Effector memory CD8-positive, alpha-beta T cell (primary cell): Measurements from ENCODE around the gene MAP3K5.
"Not testable (repeated sequence)": the region's sequence is repeated elsewhere in the genome, so short reads cannot be mapped to it uniquely, and the experiment has no call there.

ENCODE experiments used
- ATAC-seq: fragments of 150-1000 bp; cut with Tn5 transposase; replicated peaks from 2 replicates; pipeline ENCODE4 v1.10.0; 2021; ENCODE audit warnings: mild to moderate bottlenecking, moderate library complexity
- DNase-seq, 3 experiments: peaks; one replicate each; pipeline ENCODE4 v3.0.0; 2021
- H3K27ac Mint-ChIP-seq, 2 donors: one replicate each; pipeline ENCODE4 v1.8.0; 2022; ENCODE audit warnings: mild to moderate bottlenecking in 2 of 2, mixed read lengths in 2 of 2, moderate library complexity in 2 of 2
- H3K27me3 Mint-ChIP-seq, 2 donors: one replicate each; pipeline ENCODE4 v1.8.0; 2022; ENCODE audit warnings: mixed read lengths in 2 of 2
- H3K36me3 Mint-ChIP-seq: one replicate; pipeline ENCODE4 v1.8.0; 2022; ENCODE audit warnings: mild to moderate bottlenecking, moderate library complexity, mixed read lengths; ENCODE audit not compliant: insufficient read depth
- H3K4me1 Mint-ChIP-seq, 2 donors: one replicate each; pipeline ENCODE4 v1.8.0; 2022; ENCODE audit warnings: low read depth in 2 of 2, mixed read lengths in 2 of 2
- H3K4me3 Mint-ChIP-seq, 2 donors: one replicate each; pipeline ENCODE4 v1.8.0; 2022; ENCODE audit warnings: mild to moderate bottlenecking in 2 of 2, mixed read lengths in 2 of 2, moderate library complexity in 2 of 2
- H3K9me3 Mint-ChIP-seq, 2 donors: one replicate each; pipeline ENCODE4 v1.8.0; 2022; ENCODE audit warnings: mixed read lengths in 2 of 2

The MAP3K5 gene

DNA sequence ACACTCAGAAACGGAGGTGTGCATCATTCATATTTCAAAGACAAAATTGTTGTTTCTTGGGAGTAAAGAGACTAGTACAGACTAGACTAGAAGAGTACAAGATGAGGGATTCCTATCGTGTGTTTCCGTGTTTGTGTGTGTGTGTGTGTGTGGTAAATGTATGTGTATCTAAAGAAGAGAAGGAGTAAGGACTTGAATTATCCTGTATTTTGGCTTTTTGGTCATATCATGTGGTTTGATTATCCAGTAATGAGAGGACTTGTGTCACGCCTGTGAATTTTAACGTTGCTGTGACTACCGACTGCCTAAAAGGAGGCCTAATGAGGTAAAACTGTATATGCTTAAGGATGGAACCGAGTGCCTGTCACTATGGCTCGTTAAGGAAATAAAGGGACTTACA is 197.6 kb downstream of the MAP3K5 start:
- no peaks in the 10 kb centered on the region for H3K27me3 Mint-ChIP-seq

DNA sequence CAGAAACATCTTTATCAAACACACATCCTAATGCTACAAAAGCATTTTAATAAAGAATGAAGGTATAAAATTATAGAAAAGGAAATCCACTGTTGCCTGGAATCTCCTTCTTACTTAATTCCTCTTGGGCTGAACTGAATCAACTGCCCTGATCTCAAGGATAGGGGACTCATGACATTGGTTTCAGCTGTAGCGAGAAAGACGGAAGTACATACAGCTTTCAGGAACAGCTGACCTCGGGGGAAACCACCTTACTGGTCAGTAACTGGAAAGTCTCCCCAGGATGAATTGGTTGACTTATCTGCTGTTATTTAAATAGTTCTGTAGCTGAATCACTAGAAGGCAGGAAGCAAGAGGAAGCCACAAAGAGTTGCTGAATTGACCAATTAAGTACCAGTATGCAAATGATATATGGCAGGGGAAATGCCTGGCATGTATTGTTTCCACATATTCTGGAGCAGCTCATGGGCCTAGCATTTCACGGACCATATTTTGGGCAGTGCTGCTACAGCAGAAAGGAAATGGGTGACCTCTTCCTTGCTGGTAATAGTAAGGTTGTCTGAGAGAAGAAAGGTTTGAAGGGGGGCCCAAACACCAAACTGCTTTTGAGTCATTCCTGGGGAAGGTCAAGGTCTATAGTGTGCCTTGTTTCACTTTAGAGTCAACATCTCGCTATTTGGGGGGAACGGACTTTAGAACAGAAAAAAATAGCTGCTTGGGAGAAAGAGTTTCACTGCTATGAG is 198.4 kb downstream of the MAP3K5 start:
- H3K9me3 Mint-ChIP-seq = no peaks in the 10 kb centered on the region
- peak; percentile 93 for ATAC-seq
- peak overlapping the region; percentile 66 to 72 for H3K4me3 Mint-ChIP-seq
- H3K36me3 Mint-ChIP-seq = peaks cover 53% of the 10 kb centered on the region
- DNase-seq = peak; percentile 15 to 24 (median 17)
- H3K4me1 Mint-ChIP-seq = peaks cover 23 to 24% of the 10 kb centered on the region in 2 donors
- no peaks in the 10 kb centered on the region for H3K27me3 Mint-ChIP-seq
- peak overlapping the region; percentile 83 to 84 for H3K27ac Mint-ChIP-seq

More for the DNA sequence above, 197.6 kb downstream of the MAP3K5 start:
- Mint-ChIP-seq H3K27ac (peak overlapping the region; percentile 83 to 84), H3K36me3 (peaks cover 47% of the 10 kb centered on the region), H3K9me3 (no peaks in the 10 kb centered on the region), H3K4me1 (peaks cover 23 to 24% of the 10 kb centered on the region in 2 donors), H3K4me3 (peak overlapping the region; percentile 66 to 72)
- DNase-seq (no peak), ATAC-seq (no peak)

DNA sequence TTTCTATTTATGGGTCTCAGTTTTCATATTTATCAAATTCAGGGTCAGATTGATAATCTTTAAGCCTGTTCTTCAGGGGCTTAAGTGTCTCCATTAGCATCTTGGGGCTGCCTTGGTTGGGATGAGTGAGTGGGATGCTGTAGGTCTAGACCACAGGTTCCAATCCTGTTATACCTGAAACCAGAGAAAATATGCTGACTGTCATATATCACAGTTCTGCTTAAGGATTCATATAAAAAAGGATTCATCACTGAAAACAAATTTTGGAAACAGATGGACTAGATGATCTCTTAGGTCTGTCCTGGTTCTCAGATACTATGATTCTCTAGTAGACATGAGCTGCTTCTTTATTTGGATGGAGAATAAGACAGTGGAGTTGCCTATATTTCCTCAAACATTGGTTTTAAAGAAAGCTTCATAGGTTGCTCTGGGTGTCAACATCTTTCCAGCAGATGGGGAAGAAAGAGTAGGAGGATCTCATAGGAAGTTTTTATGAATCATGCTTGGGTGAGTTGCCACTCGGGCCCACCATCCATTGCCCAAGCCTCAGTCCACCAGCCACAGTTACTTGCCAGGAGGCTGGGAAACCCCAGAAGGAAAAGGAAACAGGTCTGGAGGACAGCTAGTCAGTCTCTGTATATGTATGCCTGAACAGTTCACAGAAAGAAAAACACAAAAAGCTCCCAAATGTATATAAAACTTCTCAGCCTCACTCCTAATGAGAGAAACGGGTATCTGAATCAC is 199.2 kb downstream of the MAP3K5 start:
- ATAC-seq (no peak), DNase-seq (no peak)
- Mint-ChIP-seq H3K4me3 (no peak overlapping the region), H3K27ac (peak overlapping the region; percentile 83 to 84), H3K4me1 (peaks cover 23 to 24% of the 10 kb centered on the region in 2 donors), H3K36me3 (peaks cover 57% of the 10 kb centered on the region), H3K9me3 (no peaks in the 10 kb centered on the region), H3K27me3 (no peaks in the 10 kb centered on the region)

DNA sequence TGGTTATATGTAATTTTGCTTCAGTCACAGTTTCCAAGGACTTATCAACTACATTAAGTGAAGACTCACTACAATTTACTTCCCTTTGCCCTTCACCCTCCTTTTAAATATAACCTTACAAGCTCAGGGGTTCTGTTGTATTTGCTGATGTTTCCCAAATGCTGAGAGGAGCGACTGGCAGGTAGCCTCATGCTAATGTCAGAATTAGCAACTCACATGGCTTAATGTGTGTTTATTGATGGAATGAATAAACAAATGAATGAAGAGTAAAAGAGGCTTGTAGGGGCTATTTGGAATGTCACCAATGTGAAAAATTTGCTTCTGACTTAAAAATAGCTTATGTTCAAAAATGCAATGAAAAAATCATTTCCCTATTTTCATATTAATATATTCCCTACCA is 200.7 kb downstream of the MAP3K5 start:
- Mint-ChIP-seq H3K36me3 (peaks cover 54% of the 10 kb centered on the region), H3K4me3 (no peak overlapping the region), H3K9me3 (no peaks in the 10 kb centered on the region), H3K27ac (no peak overlapping the region), H3K27me3 (no peaks in the 10 kb centered on the region), H3K4me1 (peaks cover 23 to 24% of the 10 kb centered on the region in 2 donors)
- no peak for ATAC-seq
- no peak for DNase-seq

DNA sequence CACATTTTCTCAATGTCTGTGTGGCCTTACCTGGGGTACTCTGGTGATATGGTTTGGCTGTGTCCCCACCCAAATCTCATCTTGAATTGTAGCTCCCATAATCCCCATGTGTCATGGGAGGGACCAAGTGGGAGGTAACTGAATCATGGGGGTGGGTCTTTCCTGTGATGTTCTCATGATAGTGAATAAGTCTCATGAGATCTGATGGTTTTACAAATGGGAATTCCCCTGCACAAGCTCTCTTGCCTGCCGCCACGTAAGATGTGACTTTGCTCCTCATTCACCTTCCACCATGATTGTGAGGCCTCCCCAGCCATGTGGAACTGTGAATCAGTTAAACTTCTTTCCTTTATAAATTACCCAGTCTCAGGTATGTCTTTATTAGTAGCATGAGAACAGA is 201.4 kb downstream of the MAP3K5 start:
- DNase-seq, H3K9me3 Mint-ChIP-seq, ATAC-seq, H3K27me3 Mint-ChIP-seq, H3K4me3 Mint-ChIP-seq: not testable (repeated sequence)
- H3K4me1 Mint-ChIP-seq = peaks cover 19 to 20% of the 10 kb centered on the region in 2 donors
- H3K27ac Mint-ChIP-seq = peak overlapping the region; percentile 32 to 53
- H3K36me3 Mint-ChIP-seq = peaks cover 51% of the 10 kb centered on the region

DNA sequence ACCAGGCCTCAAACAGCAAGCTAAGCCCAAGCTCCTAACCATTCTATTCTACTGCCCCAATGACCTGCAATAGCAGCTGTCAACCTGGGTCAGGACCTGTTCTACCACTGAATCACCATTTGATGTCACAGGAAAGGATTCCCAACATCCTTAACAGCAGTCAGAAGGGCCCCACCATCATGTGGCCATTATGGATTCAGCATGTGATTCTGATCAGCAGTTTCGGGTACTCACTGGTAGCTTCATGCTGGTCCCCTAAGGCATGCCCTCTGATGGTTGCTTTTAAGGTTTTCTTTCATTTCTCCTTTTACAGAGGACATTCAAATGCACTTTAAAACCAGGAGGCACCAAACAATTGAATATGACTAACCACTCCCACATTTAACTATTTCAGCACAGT is 204.8 kb downstream of the MAP3K5 start:
- DNase-seq (no peak), ATAC-seq (no peak)
- no peaks in the 10 kb centered on the region for H3K27me3 Mint-ChIP-seq
- peak overlapping the region in 1 of 2 donors; percentile 38 for H3K27ac Mint-ChIP-seq
- H3K9me3 Mint-ChIP-seq = no peaks in the 10 kb centered on the region
- peaks cover 62% of the 10 kb centered on the region for H3K36me3 Mint-ChIP-seq
- no peak overlapping the region for H3K4me3 Mint-ChIP-seq
- peaks cover 0 to 3% of the 10 kb centered on the region in 2 donors for H3K4me1 Mint-ChIP-seq

DNA sequence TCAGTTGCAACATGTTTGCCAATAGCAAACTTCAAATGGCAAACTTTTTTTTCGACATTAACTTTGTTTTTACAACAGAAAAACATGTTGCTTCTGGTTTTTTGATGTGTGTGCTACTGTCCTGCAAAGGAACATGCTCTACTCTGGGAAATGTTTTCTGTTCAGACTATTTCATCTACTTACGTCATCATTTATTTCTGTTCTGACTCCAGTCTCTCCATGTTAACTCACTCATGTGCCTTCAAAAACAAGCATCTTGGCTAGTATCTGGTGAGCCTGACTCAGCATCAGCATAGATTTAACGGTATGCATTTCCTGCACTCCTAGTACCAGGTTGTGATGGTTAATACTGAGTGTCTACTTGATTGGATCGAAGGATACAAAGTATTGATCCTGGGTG is 206.0 kb downstream of the MAP3K5 start:
- DNase-seq (no peak), ATAC-seq (no peak)
- Mint-ChIP-seq H3K36me3 (peaks cover 59% of the 10 kb centered on the region), H3K4me1 (peaks cover 0 to 3% of the 10 kb centered on the region in 2 donors), H3K27me3 (no peaks in the 10 kb centered on the region), H3K4me3 (no peak overlapping the region), H3K27ac (no peak overlapping the region), H3K9me3 (no peaks in the 10 kb centered on the region)

DNA sequence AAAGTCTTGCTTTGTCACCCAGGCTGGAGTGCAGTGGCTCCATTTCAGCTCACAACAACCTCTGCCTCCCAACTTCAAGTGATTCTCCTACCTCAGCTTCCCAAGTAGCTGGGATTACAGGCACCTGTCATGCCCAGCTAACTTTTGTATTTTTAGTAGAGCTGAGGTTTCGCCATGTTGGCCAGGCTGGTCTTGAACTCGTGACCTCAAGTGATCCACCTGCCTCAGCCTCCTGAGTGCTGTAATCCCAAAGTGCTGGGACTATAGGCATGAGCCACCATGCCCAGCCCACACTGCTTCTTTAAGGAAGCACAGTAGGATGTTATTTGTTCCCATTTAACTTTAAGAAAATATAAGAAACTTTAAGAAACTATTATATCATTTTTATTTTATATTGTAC is 206.8 kb downstream of the MAP3K5 start:
- not testable (repeated sequence) for H3K4me1 Mint-ChIP-seq, H3K27ac Mint-ChIP-seq, DNase-seq, H3K9me3 Mint-ChIP-seq, H3K27me3 Mint-ChIP-seq, ATAC-seq, H3K4me3 Mint-ChIP-seq
- H3K36me3 Mint-ChIP-seq = peaks cover 59% of the 10 kb centered on the region

DNA sequence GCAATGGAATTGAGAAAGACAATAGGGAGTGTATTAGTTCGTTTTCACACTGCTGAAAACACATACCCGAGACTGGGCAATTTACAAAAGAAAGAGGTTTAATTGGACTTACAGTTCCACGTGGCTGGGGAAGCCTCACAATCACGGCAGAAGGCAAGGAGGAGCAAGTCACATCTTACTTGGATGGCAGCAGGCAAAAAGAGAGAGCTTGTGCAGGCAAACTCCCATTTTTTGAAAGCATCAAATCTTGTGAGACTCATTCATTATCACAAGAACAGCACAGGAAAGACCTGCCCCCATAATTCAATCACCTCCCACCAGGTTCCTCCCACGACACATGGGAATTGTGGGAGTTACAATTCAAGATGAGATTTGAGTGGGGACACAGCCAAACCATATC is 208.0 kb downstream of the MAP3K5 start:
- H3K4me1 Mint-ChIP-seq, H3K9me3 Mint-ChIP-seq, H3K4me3 Mint-ChIP-seq, H3K27me3 Mint-ChIP-seq, DNase-seq, ATAC-seq: not testable (repeated sequence)
- H3K36me3 Mint-ChIP-seq = peaks cover 59% of the 10 kb centered on the region
- H3K27ac Mint-ChIP-seq = peak overlapping the region in 1 of 2 donors; percentile 68

DNA sequence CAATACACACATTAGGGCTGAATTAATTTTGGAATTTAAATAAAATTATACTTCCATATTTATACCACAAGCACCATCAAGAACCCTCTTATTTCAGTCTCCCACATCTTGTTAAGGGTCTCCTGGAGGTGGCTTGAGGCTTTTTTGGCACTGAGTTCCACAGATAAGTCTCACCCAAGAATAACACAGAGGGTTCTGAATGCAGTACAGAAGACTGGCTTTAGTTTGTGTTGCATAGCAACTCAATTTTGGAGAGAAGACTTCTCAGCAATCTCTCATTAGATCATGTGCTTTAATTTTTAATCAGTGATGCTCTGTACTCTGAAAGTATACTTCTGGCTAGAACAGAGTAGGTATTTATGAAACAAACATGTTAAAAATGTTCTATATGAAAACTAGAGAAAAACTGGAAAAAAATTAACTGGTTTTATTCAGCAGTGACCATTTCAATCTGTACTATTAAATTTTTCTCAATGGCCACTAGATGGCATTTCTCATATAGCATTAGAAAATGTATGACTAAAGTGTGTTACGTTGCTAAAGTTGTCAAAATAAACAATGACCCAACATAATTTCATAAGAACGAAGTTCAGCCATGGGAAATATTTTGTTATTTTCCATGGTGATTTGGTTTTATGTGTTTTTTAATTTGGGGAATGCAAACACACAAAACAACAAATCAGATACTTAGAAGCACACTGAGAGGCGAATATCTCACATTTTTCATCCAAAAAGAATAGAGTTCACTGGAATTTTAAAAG is 209.4 kb downstream of the MAP3K5 start:
- peaks cover 61% of the 10 kb centered on the region for H3K36me3 Mint-ChIP-seq
- no peak for DNase-seq
- no peaks in the 10 kb centered on the region for H3K27me3 Mint-ChIP-seq
- ATAC-seq = peak; percentile 43
- H3K4me1 Mint-ChIP-seq = peaks cover 0 to 3% of the 10 kb centered on the region in 2 donors
- no peaks in the 10 kb centered on the region for H3K9me3 Mint-ChIP-seq
- no peak overlapping the region for H3K4me3 Mint-ChIP-seq
- H3K27ac Mint-ChIP-seq = peak overlapping the region in 1 of 2 donors; percentile 35

DNA sequence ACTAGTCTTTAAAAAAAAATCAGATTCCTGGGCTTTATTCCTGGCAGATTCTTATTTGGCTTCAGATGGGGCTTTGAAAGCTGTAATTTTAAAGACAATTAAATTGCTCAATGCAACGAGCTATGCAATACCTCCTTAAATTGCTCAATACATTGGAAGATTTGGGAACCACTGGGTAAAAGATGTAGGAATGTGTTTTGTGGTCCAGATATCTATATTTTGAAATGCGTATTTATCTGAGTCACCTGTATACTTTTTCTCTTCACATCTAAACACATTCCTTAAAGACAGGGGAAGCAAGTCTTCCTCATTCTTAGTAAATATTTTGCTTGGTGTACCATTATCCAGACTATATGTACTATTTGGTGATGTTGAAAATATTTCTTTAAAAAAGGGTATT is 212.5 kb downstream of the MAP3K5 start:
- no peak overlapping the region for H3K4me3 Mint-ChIP-seq
- H3K4me1 Mint-ChIP-seq = peaks cover 0 to 3% of the 10 kb centered on the region in 2 donors
- H3K36me3 Mint-ChIP-seq = peaks cover 79% of the 10 kb centered on the region
- no peak for ATAC-seq
- no peak for DNase-seq
- H3K27me3 Mint-ChIP-seq = no peaks in the 10 kb centered on the region
- H3K27ac Mint-ChIP-seq = no peak overlapping the region
- H3K9me3 Mint-ChIP-seq = no peaks in the 10 kb centered on the region

DNA sequence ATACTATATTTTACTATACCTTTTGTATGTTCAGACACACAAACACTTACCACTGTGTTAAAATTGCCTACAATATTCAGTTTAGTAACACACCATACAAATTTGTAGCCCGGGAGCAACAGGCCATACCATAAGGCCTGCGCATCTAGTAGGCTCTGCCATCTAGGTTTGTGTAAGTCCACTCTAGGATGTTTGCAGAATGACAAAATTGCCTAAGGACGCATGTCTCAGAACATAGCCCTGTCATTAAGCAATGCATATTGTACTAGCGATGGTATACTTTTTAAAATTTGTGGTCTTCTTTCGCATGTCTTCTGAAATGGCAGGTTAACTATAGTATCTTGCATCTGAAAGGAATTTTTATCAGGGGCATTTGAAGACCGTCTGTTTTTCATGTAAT is 215.5 kb downstream of the MAP3K5 start:
- no peak overlapping the region for H3K4me3 Mint-ChIP-seq
- no peaks in the 10 kb centered on the region for H3K27me3 Mint-ChIP-seq
- H3K36me3 Mint-ChIP-seq = peaks cover 71% of the 10 kb centered on the region
- H3K4me1 Mint-ChIP-seq = no peaks in the 10 kb centered on the region
- no peak overlapping the region for H3K27ac Mint-ChIP-seq
- ATAC-seq = no peak
- H3K9me3 Mint-ChIP-seq = peaks cover 0 to 2% of the 10 kb centered on the region in 2 donors
- DNase-seq = no peak

DNA sequence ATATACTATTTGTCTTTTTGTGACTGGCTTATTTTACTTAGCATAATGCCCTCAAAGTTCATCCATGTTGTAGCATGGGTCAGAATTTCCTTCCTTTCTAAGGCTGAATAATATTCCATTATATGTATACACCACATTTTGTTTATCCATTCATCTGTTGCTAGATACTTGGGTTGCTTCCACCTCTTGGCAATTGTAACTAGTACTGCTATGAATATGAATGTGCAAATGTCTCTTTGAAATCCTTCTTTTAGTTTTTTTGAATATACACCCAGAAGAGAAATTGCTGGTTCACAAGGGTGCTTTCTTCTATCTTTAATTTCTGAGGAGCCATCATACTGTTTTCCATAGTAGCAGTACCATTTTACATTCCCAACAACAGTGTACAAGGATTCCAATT is 220.8 kb downstream of the MAP3K5 start:
- Mint-ChIP-seq H3K27ac (peak overlapping the region in 1 of 2 donors; percentile 16), H3K27me3 (no peaks in the 10 kb centered on the region), H3K9me3 (peaks cover 0 to 6% of the 10 kb centered on the region in 2 donors), H3K4me3 (no peak overlapping the region), H3K36me3 (peaks cover 31% of the 10 kb centered on the region), H3K4me1 (peaks cover 1 to 15% of the 10 kb centered on the region in 2 donors)
- ATAC-seq = no peak
- no peak for DNase-seq
